ENCODE data around the gene SPATA3. TPM values are rescaled to one million over a fixed set of nuclear protein-coding genes. Genes with fewer than 3 reads are reported as not detected.
"Not testable (repeated sequence)": the region's sequence is repeated elsewhere in the genome, so short reads cannot be mapped to it uniquely, and the experiment has no call there.

SPATA3 gene
- total RNA-seq, 1 donor from 2014 or later: not detected

- intact Hi-C loops (cut with micrococcal nuclease): no loop called here
These were observed 5.1 kb upstream of the SPATA3 start for GRCh38 chr2:230990899-230991150.

GRCh38 chr2:230991598-230991997 lies 4.3 kb upstream of the SPATA3 start:
- intact Hi-C loops (cut with micrococcal nuclease): no loop called here

- intact Hi-C loops (cut with micrococcal nuclease): no loop called here
These were observed 740 bp downstream of the SPATA3 start for GRCh38 chr2:230996661-230997060.

- intact Hi-C loops (cut with micrococcal nuclease): no loop called here
These were observed 3.0 kb downstream of the SPATA3 start for GRCh38 chr2:230998882-230999281.

- intact Hi-C loops (cut with micrococcal nuclease): no loop called here
These were observed 3.6 kb downstream of the SPATA3 start for GRCh38 chr2:230999477-230999876.

GRCh38 chr2:231000211-231000904 lies 4.4 kb downstream of the SPATA3 start:
- intact Hi-C loops (cut with micrococcal nuclease): no loop called here

GRCh38 chr2:231001036-231001435 lies 5.1 kb downstream of the SPATA3 start:
- intact Hi-C loops (cut with micrococcal nuclease): no loop called here

- intact Hi-C loops (cut with micrococcal nuclease): no loop called here
These were observed 6.0 kb downstream of the SPATA3 start for GRCh38 chr2:231001921-231002320.

GRCh38 chr2:231002641-231003040 lies 6.7 kb downstream of the SPATA3 start:
- intact Hi-C loops (cut with micrococcal nuclease): no loop called here

GRCh38 chr2:231003186-231003585 lies 7.3 kb downstream of the SPATA3 start:
- intact Hi-C loops (cut with micrococcal nuclease): no loop called here

GRCh38 chr2:231004930-231005329 lies 9.0 kb downstream of the SPATA3 start:
- intact Hi-C loops (cut with micrococcal nuclease): not testable (repeated sequence)

- intact Hi-C loops (cut with micrococcal nuclease): no loop called here
These were observed 11.6 kb downstream of the SPATA3 start for GRCh38 chr2:231007286-231008098.

- intact Hi-C loops (cut with micrococcal nuclease): no loop called here
These were observed 12.2 kb downstream of the SPATA3 start for GRCh38 chr2:231008131-231008530.

- intact Hi-C loops (cut with micrococcal nuclease): no loop called here
These were observed 13.5 kb downstream of the SPATA3 start for GRCh38 chr2:231009236-231009919.

GRCh38 chr2:231010201-231010730 lies 14.3 kb downstream of the SPATA3 start:
- intact Hi-C loops (cut with micrococcal nuclease): no loop called here

GRCh38 chr2:231011526-231011925 lies 15.6 kb downstream of the SPATA3 start:
- intact Hi-C loops (cut with micrococcal nuclease): no loop called here

GRCh38 chr2:231012463-231012862 lies 16.5 kb downstream of the SPATA3 start:
- intact Hi-C loops (cut with micrococcal nuclease): no loop called here

GRCh38 chr2:231013820-231014219 lies 17.9 kb downstream of the SPATA3 start:
- intact Hi-C loops (cut with micrococcal nuclease): no loop called here

GRCh38 chr2:231015478-231015877 lies 19.6 kb downstream of the SPATA3 start:
- intact Hi-C loops (cut with micrococcal nuclease): no loop called here

- intact Hi-C loops (cut with micrococcal nuclease): no loop called here
These were observed 20.0 kb downstream of the SPATA3 start for GRCh38 chr2:231015926-231016325.

- intact Hi-C loops (cut with micrococcal nuclease): no loop called here
These were observed 20.8 kb downstream of the SPATA3 start for GRCh38 chr2:231016566-231017230.

GRCh38 chr2:231017231-231017598 lies 21.3 kb downstream of the SPATA3 start:
- intact Hi-C loops (cut with micrococcal nuclease): no loop called here
